ENCODE data around the gene HDAC5.
"Not testable (repeated sequence)": the region's sequence is repeated elsewhere in the genome, so short reads cannot be mapped to it uniquely, and the experiment has no call there.

The HDAC5 gene

GRCh38 chr17:44053125-44053872, 70.1 kb downstream of the HDAC5 start:
- no peak overlapping the region for H3K27ac Mint-ChIP-seq
- H3K4me3 Mint-ChIP-seq = no peak overlapping the region
- H3K9me3 Mint-ChIP-seq = no peaks in the 10 kb centered on the region
- peaks cover 20% of the 10 kb centered on the region for H3K4me1 Mint-ChIP-seq
- peaks cover 5% of the 10 kb centered on the region for H3K36me3 Mint-ChIP-seq
- no peaks in the 10 kb centered on the region for H3K27me3 Mint-ChIP-seq

GRCh38 chr17:44049294-44050060, 74.0 kb downstream of the HDAC5 start:
- no peak overlapping the region for H3K27ac Mint-ChIP-seq
- H3K9me3 Mint-ChIP-seq = no peaks in the 10 kb centered on the region
- H3K4me1 Mint-ChIP-seq = peaks cover 18% of the 10 kb centered on the region
- no peak overlapping the region for H3K4me3 Mint-ChIP-seq
- peaks cover 4% of the 10 kb centered on the region for H3K36me3 Mint-ChIP-seq
- no peaks in the 10 kb centered on the region for H3K27me3 Mint-ChIP-seq

- H3K27me3 Mint-ChIP-seq, H3K9me3 Mint-ChIP-seq, H3K4me1 Mint-ChIP-seq, H3K4me3 Mint-ChIP-seq, H3K27ac Mint-ChIP-seq, H3K36me3 Mint-ChIP-seq: not testable (repeated sequence)
Measured at GRCh38 chr17:44046893-44047292, 76.5 kb downstream of the HDAC5 start.

- H3K4me3 Mint-ChIP-seq = no peak overlapping the region
- no peaks in the 10 kb centered on the region for H3K27me3 Mint-ChIP-seq
- H3K27ac Mint-ChIP-seq = no peak overlapping the region
- H3K4me1 Mint-ChIP-seq = peaks cover 14% of the 10 kb centered on the region
- no peaks in the 10 kb centered on the region for H3K9me3 Mint-ChIP-seq
- peaks cover 4% of the 10 kb centered on the region for H3K36me3 Mint-ChIP-seq
Measured at GRCh38 chr17:44045486-44045885, 78.0 kb downstream of the HDAC5 start.

- H3K27ac Mint-ChIP-seq = peak overlapping the region; percentile 55
- H3K9me3 Mint-ChIP-seq = no peaks in the 10 kb centered on the region
Measured at GRCh38 chr17:44044071-44044470, 79.4 kb downstream of the HDAC5 start.

GRCh38 chr17:44043272-44043696, 80.2 kb downstream of the HDAC5 start:
- Mint-ChIP-seq H3K4me3 (no peak overlapping the region), H3K9me3 (no peaks in the 10 kb centered on the region), H3K4me1 (peaks cover 14% of the 10 kb centered on the region), H3K27ac (no peak overlapping the region), H3K27me3 (no peaks in the 10 kb centered on the region), H3K36me3 (peaks cover 6% of the 10 kb centered on the region)

More at GRCh38 chr17:44044071-44044470, 79.4 kb downstream of the HDAC5 start:
- Mint-ChIP-seq H3K36me3 (peaks cover 6% of the 10 kb centered on the region), H3K27me3 (no peaks in the 10 kb centered on the region), H3K4me1 (peaks cover 14% of the 10 kb centered on the region), H3K4me3 (no peak overlapping the region)

GRCh38 chr17:44039829-44040635, 83.4 kb downstream of the HDAC5 start:
- no peaks in the 10 kb centered on the region for H3K9me3 Mint-ChIP-seq
- no peaks in the 10 kb centered on the region for H3K27me3 Mint-ChIP-seq
- peaks cover 14% of the 10 kb centered on the region for H3K4me1 Mint-ChIP-seq
- H3K27ac Mint-ChIP-seq = no peak overlapping the region
- H3K4me3 Mint-ChIP-seq = no peak overlapping the region
- H3K36me3 Mint-ChIP-seq = peaks cover 5% of the 10 kb centered on the region

- no peaks in the 10 kb centered on the region for H3K27me3 Mint-ChIP-seq
- no peak overlapping the region for H3K4me3 Mint-ChIP-seq
- peaks cover 19% of the 10 kb centered on the region for H3K4me1 Mint-ChIP-seq
- H3K36me3 Mint-ChIP-seq = peaks cover 9% of the 10 kb centered on the region
- no peak overlapping the region for H3K27ac Mint-ChIP-seq
- H3K9me3 Mint-ChIP-seq = no peaks in the 10 kb centered on the region
Measured at GRCh38 chr17:44038604-44039011, 84.8 kb downstream of the HDAC5 start.

GRCh38 chr17:44037471-44037870, 86.0 kb downstream of the HDAC5 start:
- no peak overlapping the region for H3K27ac Mint-ChIP-seq
- H3K36me3 Mint-ChIP-seq = peaks cover 10% of the 10 kb centered on the region
- H3K4me1 Mint-ChIP-seq = peaks cover 14% of the 10 kb centered on the region
- no peaks in the 10 kb centered on the region for H3K9me3 Mint-ChIP-seq
- no peak overlapping the region for H3K4me3 Mint-ChIP-seq
- H3K27me3 Mint-ChIP-seq = no peaks in the 10 kb centered on the region

GRCh38 chr17:44034688-44035087, 88.8 kb downstream of the HDAC5 start:
- H3K27me3 Mint-ChIP-seq, H3K4me3 Mint-ChIP-seq, H3K9me3 Mint-ChIP-seq, H3K27ac Mint-ChIP-seq, H3K4me1 Mint-ChIP-seq, H3K36me3 Mint-ChIP-seq: not testable (repeated sequence)

- Mint-ChIP-seq H3K4me1 (peaks cover 5% of the 10 kb centered on the region), H3K27ac (no peak overlapping the region), H3K9me3 (no peaks in the 10 kb centered on the region), H3K27me3 (no peaks in the 10 kb centered on the region), H3K36me3 (peaks cover 7% of the 10 kb centered on the region), H3K4me3 (no peak overlapping the region)
Measured at GRCh38 chr17:44033861-44034408, 89.5 kb downstream of the HDAC5 start.

GRCh38 chr17:44030482-44030881, 93.0 kb downstream of the HDAC5 start:
- no peak overlapping the region for H3K27ac Mint-ChIP-seq

GRCh38 chr17:44029736-44030135, 93.7 kb downstream of the HDAC5 start:
- Mint-ChIP-seq H3K27me3 (no peaks in the 10 kb centered on the region), H3K27ac (no peak overlapping the region), H3K9me3 (no peaks in the 10 kb centered on the region), H3K36me3 (peaks cover 7% of the 10 kb centered on the region), H3K4me3 (no peak overlapping the region), H3K4me1 (peaks cover 5% of the 10 kb centered on the region)

More at GRCh38 chr17:44030482-44030881, 93.0 kb downstream of the HDAC5 start:
- no peaks in the 10 kb centered on the region for H3K9me3 Mint-ChIP-seq
- no peak overlapping the region for H3K4me3 Mint-ChIP-seq
- H3K27me3 Mint-ChIP-seq = no peaks in the 10 kb centered on the region
- H3K36me3 Mint-ChIP-seq = peaks cover 7% of the 10 kb centered on the region
- H3K4me1 Mint-ChIP-seq = peaks cover 5% of the 10 kb centered on the region
